Calu3 (cell line): ENCODE measurements around the gene PAXX. TPM values are rescaled to one million over a fixed set of nuclear protein-coding genes. Genes with fewer than 3 reads are reported as not detected.
A peak's percentile ranks its signal among the peaks of the same experiment; 100 is the strongest.

Experiments
- BruUV-seq: library from RNA; stranded (reverse); fragments of 400-500 nt; replicated peaks from 2 replicates; lab custom pipeline; 2021; lab: Mats Ljungman, UMichigan
- CTCF ChIA-PET: fragments of 300-600 bp; sonication (Branson Sonifier 250); formaldehyde crosslinking; loops from one replicate; lab custom pipeline; 2022; ENCODE audit warnings: antibody characterized with exemption; lab: Charles Lee
- DNase-seq: peaks from one replicate; pipeline ENCODE4 v3.0.0; 2022
- H3K27ac Mint-ChIP-seq: one replicate; pipeline ENCODE4 v1.8.0; 2022; ENCODE audit warnings: mixed read lengths; ENCODE audit not compliant: unreplicated experiment
- H3K27me3 Mint-ChIP-seq: one replicate; pipeline ENCODE4 v1.8.0; 2022; ENCODE audit warnings: mixed read lengths; ENCODE audit not compliant: unreplicated experiment
- H3K36me3 Mint-ChIP-seq: one replicate; pipeline ENCODE4 v1.8.0; 2022; ENCODE audit warnings: mild to moderate bottlenecking, moderate library complexity, mixed read lengths; ENCODE audit not compliant: insufficient read depth, unreplicated experiment
- H3K4me1 Mint-ChIP-seq: one replicate; pipeline ENCODE4 v1.8.0; 2022; ENCODE audit warnings: mild to moderate bottlenecking, low read depth, mixed read lengths; ENCODE audit not compliant: unreplicated experiment
- H3K4me3 Mint-ChIP-seq: one replicate; pipeline ENCODE4 v1.8.0; 2022; ENCODE audit warnings: mild to moderate bottlenecking, low read depth, moderate library complexity, mixed read lengths; ENCODE audit not compliant: unreplicated experiment
- H3K9me3 Mint-ChIP-seq: one replicate; pipeline ENCODE4 v1.8.0; 2022; ENCODE audit warnings: low read depth, mixed read lengths; ENCODE audit not compliant: unreplicated experiment
- CTCF ChIP-seq: fragments of 200-600 bp; IDR thresholded peaks from one replicate; pipeline ENCODE4 v1.8.0; 2022; ENCODE audit warnings: antibody characterized with exemption; ENCODE audit not compliant: unreplicated experiment
- intact Hi-C: fragments of 100-400 bp; cut with micrococcal nuclease; formaldehyde crosslinking; loops from one replicate; pipeline ENCODE4 v1.10.0; 2022; ENCODE audit not compliant: unreplicated experiment
- total RNA-seq: library from RNA; stranded (reverse); gene quantifications from 2 replicates; pipeline ENCODE4 v1.2.3, GENCODE V29; 2022

PAXX gene
- total RNA-seq, 1 experiment from 2014 or later = 43.7 TPM

GRCh38 chr9:137022662-137023008, 30.4 kb downstream of the PAXX start:
- no peak for TF ChIP-seq CTCF
- no peaks in the 10 kb centered on the region for H3K4me1 Mint-ChIP-seq

GRCh38 chr9:137023157-137023556, 30.9 kb downstream of the PAXX start:
- H3K4me1 Mint-ChIP-seq = no peaks in the 10 kb centered on the region
- no peak overlapping the region for H3K27ac Mint-ChIP-seq
- CTCF ChIA-PET = no interaction called here
- BruUV-seq = no TSS peak
- H3K9me3 Mint-ChIP-seq = no peaks in the 10 kb centered on the region
- H3K27me3 Mint-ChIP-seq = no peaks in the 10 kb centered on the region
- H3K36me3 Mint-ChIP-seq = peaks cover 23% of the 10 kb centered on the region
- TF ChIP-seq CTCF = no peak
- no peak for DNase-seq
- intact Hi-C loops = no loop called here
- no peak overlapping the region for H3K4me3 Mint-ChIP-seq

More at GRCh38 chr9:137022662-137023008, 30.4 kb downstream of the PAXX start:
- no TSS peak for BruUV-seq
- intact Hi-C loops = no loop called here
- H3K4me3 Mint-ChIP-seq = no peak overlapping the region
- no peaks in the 10 kb centered on the region for H3K27me3 Mint-ChIP-seq
- DNase-seq = no peak
- CTCF ChIA-PET = no interaction called here
- peaks cover 23% of the 10 kb centered on the region for H3K36me3 Mint-ChIP-seq
- no peaks in the 10 kb centered on the region for H3K9me3 Mint-ChIP-seq
- no peak overlapping the region for H3K27ac Mint-ChIP-seq

GRCh38 chr9:137023583-137023991, 31.4 kb downstream of the PAXX start:
- Mint-ChIP-seq H3K9me3 (no peaks in the 10 kb centered on the region), H3K27ac (no peak overlapping the region), H3K27me3 (no peaks in the 10 kb centered on the region), H3K4me3 (no peak overlapping the region), H3K4me1 (no peaks in the 10 kb centered on the region), H3K36me3 (peaks cover 25% of the 10 kb centered on the region)
- no peak for DNase-seq
- BruUV-seq = no TSS peak
- no peak for TF ChIP-seq CTCF
- CTCF ChIA-PET = no interaction called here
- intact Hi-C loops = no loop called here

GRCh38 chr9:137025517-137025966, 33.3 kb downstream of the PAXX start:
- DNase-seq = peak; percentile 84
- no peaks in the 10 kb centered on the region for H3K27me3 Mint-ChIP-seq
- BruUV-seq = no TSS peak
- H3K4me3 Mint-ChIP-seq = no peak overlapping the region
- no peak for TF ChIP-seq CTCF
- CTCF ChIA-PET = interaction anchor here (0.7 to 1.4 kb wide), 2 partner anchors 65 to 78 kb away, joined by 3 to 4 read pairs; no protein-coding TSS in a partner anchor
- H3K4me1 Mint-ChIP-seq = no peaks in the 10 kb centered on the region
- H3K9me3 Mint-ChIP-seq = no peaks in the 10 kb centered on the region
- intact Hi-C loops = no loop called here
- H3K27ac Mint-ChIP-seq = no peak overlapping the region
- H3K36me3 Mint-ChIP-seq = peaks cover 31% of the 10 kb centered on the region
